ENCODE data around the gene PLCB1. TPM values are rescaled to one million over a fixed set of nuclear protein-coding genes. Genes with fewer than 3 reads are reported as not detected.
"Not testable (repeated sequence)": the region's sequence is repeated elsewhere in the genome, so short reads cannot be mapped to it uniquely, and the experiment has no call there.

The PLCB1 gene
- total RNA-seq, 1 donor: 14.6 TPM

GRCh38 chr20:8369311-8369710 is 237.2 kb downstream of the PLCB1 start:
- no peaks in the 10 kb centered on the region for H3K27me3 ChIP-seq (ENCODE audit: insufficient read depth, low read length)
- peaks cover 18% of the 10 kb centered on the region for H3K4me1 ChIP-seq (ENCODE audit: insufficient read depth, low read length)
- H3K9me3 ChIP-seq (ENCODE audit: low read depth, low read length): no peaks in the 10 kb centered on the region
- H3K4me3 ChIP-seq (ENCODE audit: low read length): no peak overlapping the region

DNA sequence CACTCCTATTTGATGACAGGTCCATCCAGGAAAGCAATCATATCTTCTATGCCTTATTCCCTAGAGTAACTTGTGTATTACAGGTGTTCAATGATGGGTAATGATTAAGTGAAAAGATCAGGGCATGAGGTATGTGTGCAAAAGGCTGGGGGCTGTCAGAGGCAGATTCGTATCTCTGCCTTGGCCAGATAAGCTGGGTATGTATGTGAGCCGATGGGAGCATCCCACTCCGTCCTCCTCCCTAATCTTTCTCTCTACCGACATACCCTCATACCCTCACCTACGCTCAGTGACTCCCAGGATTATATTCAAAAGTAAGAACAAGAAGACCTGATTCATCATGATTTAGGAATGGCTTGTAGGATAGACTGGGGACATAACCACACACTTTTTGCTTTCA is 238.7 kb downstream of the PLCB1 start:
- H3K4me1 ChIP-seq (ENCODE audit: insufficient read depth, low read length): peaks cover 18% of the 10 kb centered on the region
- no peak overlapping the region for H3K4me3 ChIP-seq (ENCODE audit: low read length)
- no peaks in the 10 kb centered on the region for H3K27me3 ChIP-seq (ENCODE audit: insufficient read depth, low read length)
- no peaks in the 10 kb centered on the region for H3K9me3 ChIP-seq (ENCODE audit: low read depth, low read length)

- Histone ChIP-seq H3K27me3 (ENCODE audit: insufficient read depth, low read length) (no peaks in the 10 kb centered on the region), H3K4me1 (ENCODE audit: insufficient read depth, low read length) (peaks cover 16% of the 10 kb centered on the region), H3K9me3 (ENCODE audit: low read depth, low read length) (no peaks in the 10 kb centered on the region), H3K4me3 (ENCODE audit: low read length) (no peak overlapping the region)
Observed at GRCh38 chr20:8372824-8373380, 240.8 kb downstream of the PLCB1 start.

GRCh38 chr20:8373579-8373978 is 241.5 kb downstream of the PLCB1 start:
- Histone ChIP-seq H3K4me3 (ENCODE audit: low read length) (no peak overlapping the region), H3K27me3 (ENCODE audit: insufficient read depth, low read length) (no peaks in the 10 kb centered on the region), H3K4me1 (ENCODE audit: insufficient read depth, low read length) (peaks cover 11% of the 10 kb centered on the region), H3K9me3 (ENCODE audit: low read depth, low read length) (no peaks in the 10 kb centered on the region)

- Histone ChIP-seq H3K9me3 (ENCODE audit: low read depth, low read length) (no peaks in the 10 kb centered on the region), H3K4me3 (ENCODE audit: low read length) (no peak overlapping the region), H3K27me3 (ENCODE audit: insufficient read depth, low read length) (no peaks in the 10 kb centered on the region), H3K4me1 (ENCODE audit: insufficient read depth, low read length) (peaks cover 7% of the 10 kb centered on the region)
Observed at GRCh38 chr20:8375898-8376297, 243.8 kb downstream of the PLCB1 start.

GRCh38 chr20:8376940-8377339 is 244.9 kb downstream of the PLCB1 start:
- Histone ChIP-seq H3K9me3 (ENCODE audit: low read depth, low read length) (no peaks in the 10 kb centered on the region), H3K4me1 (ENCODE audit: insufficient read depth, low read length) (peaks cover 7% of the 10 kb centered on the region), H3K4me3 (ENCODE audit: low read length) (no peak overlapping the region), H3K27me3 (ENCODE audit: insufficient read depth, low read length) (no peaks in the 10 kb centered on the region)

DNA sequence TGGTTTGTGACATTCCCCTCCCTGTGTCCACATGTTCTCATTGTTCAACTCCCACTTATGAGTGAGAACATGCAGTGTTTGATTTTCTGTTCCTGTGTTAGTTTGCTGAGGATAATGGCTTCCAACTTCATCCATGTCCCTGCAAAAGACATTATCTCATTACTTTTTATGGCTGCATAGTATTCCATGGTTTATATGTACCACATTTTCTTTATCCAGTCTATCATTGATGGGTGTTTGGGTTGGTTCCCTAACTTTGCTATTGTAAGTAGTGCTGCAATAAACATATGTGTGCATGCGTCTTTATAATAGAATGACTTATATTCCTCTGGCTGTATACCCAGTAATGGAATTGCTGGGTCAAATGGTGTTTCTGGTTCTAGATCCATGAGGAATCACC is 247.1 kb downstream of the PLCB1 start:
- not testable (repeated sequence) for H3K4me3 ChIP-seq (ENCODE audit: low read length); H3K9me3 ChIP-seq (ENCODE audit: low read depth, low read length); H3K4me1 ChIP-seq (ENCODE audit: insufficient read depth, low read length); H3K27me3 ChIP-seq (ENCODE audit: insufficient read depth, low read length)

GRCh38 chr20:8385247-8385646 is 253.2 kb downstream of the PLCB1 start:
- Histone ChIP-seq H3K4me3 (ENCODE audit: low read length) (no peak overlapping the region), H3K27me3 (ENCODE audit: insufficient read depth, low read length) (no peaks in the 10 kb centered on the region), H3K9me3 (ENCODE audit: low read depth, low read length) (no peaks in the 10 kb centered on the region), H3K4me1 (ENCODE audit: insufficient read depth, low read length) (peaks cover 7% of the 10 kb centered on the region)

DNA sequence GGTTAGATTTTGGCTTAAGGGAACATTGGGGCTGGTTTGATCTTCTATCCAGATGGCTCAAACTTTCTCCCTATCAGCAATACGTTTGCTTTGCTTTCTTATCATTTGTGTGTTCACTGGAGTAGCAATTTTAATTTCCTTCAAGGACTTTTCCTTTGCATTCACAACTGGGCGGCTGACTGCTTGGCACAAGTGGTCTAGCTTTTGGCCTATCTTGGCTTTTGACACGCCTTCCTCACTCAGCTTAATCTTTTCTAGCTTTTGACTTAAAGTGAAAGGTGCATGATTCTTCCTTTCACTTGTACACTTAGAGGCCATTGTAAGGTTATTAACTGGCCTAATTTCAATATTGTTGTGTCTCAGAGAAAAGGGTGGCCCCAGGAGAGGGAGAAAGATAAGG is 254.9 kb downstream of the PLCB1 start:
- Histone ChIP-seq H3K9me3 (ENCODE audit: low read depth, low read length) (no peaks in the 10 kb centered on the region), H3K4me3 (ENCODE audit: low read length) (no peak overlapping the region), H3K4me1 (ENCODE audit: insufficient read depth, low read length) (peaks cover 16% of the 10 kb centered on the region), H3K27me3 (ENCODE audit: insufficient read depth, low read length) (no peaks in the 10 kb centered on the region)

DNA sequence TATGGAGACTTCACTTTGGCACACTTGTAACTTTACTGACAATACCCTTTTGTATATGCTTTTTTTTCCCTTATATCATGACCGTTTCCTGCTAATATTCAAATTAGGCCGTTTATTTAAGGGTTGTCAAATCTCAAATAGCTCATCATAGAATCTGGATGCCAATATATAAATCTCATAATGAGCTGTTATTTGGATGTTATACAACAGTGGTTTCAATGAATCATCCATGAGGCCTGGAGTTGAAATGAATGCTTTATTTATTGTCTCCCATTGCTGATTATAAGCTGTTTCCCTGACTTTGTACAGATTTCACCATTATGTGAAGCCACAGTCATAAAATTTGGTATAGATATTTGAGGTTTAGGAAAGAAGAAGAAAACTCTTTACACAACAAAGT is 256.1 kb downstream of the PLCB1 start:
- Histone ChIP-seq H3K4me3 (ENCODE audit: low read length) (no peak overlapping the region), H3K9me3 (ENCODE audit: low read depth, low read length) (no peaks in the 10 kb centered on the region), H3K27me3 (ENCODE audit: insufficient read depth, low read length) (no peaks in the 10 kb centered on the region)

DNA sequence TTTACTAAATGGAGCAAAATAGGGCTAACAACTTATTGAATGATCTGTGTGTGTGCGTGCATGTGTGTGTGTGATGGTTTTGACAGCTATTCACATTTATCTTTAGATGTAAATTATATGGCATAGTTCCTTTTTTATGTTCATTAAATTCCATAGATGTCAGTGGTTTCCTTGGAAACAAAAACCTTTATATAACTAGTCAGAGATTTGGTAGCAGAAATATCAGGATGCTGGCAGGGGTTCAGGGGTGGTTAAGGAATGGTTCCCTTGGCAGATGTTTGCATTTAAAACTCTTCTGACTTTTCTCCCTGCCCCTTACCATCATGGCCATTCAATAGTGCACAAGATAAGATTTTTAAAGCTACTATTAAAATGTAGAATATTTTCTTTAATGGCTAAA is 256.6 kb downstream of the PLCB1 start:
- H3K4me3 ChIP-seq (ENCODE audit: low read length): no peak overlapping the region
- no peaks in the 10 kb centered on the region for H3K9me3 ChIP-seq (ENCODE audit: low read depth, low read length)
- H3K4me1 ChIP-seq (ENCODE audit: insufficient read depth, low read length): peaks cover 26% of the 10 kb centered on the region
- no peaks in the 10 kb centered on the region for H3K27me3 ChIP-seq (ENCODE audit: insufficient read depth, low read length)

More for the DNA sequence above, 256.1 kb downstream of the PLCB1 start:
- peaks cover 21% of the 10 kb centered on the region for H3K4me1 ChIP-seq (ENCODE audit: insufficient read depth, low read length)

- Histone ChIP-seq H3K4me3 (ENCODE audit: low read length) (no peak overlapping the region), H3K9me3 (ENCODE audit: low read depth, low read length) (no peaks in the 10 kb centered on the region), H3K4me1 (ENCODE audit: insufficient read depth, low read length) (peaks cover 30% of the 10 kb centered on the region), H3K27me3 (ENCODE audit: insufficient read depth, low read length) (no peaks in the 10 kb centered on the region)
Observed at GRCh38 chr20:8389381-8390036, 257.4 kb downstream of the PLCB1 start.

GRCh38 chr20:8390037-8390433 is 258.0 kb downstream of the PLCB1 start:
- peaks cover 30% of the 10 kb centered on the region for H3K4me1 ChIP-seq (ENCODE audit: insufficient read depth, low read length)
- no peak overlapping the region for H3K4me3 ChIP-seq (ENCODE audit: low read length)
- no peaks in the 10 kb centered on the region for H3K9me3 ChIP-seq (ENCODE audit: low read depth, low read length)
- no peaks in the 10 kb centered on the region for H3K27me3 ChIP-seq (ENCODE audit: insufficient read depth, low read length)

DNA sequence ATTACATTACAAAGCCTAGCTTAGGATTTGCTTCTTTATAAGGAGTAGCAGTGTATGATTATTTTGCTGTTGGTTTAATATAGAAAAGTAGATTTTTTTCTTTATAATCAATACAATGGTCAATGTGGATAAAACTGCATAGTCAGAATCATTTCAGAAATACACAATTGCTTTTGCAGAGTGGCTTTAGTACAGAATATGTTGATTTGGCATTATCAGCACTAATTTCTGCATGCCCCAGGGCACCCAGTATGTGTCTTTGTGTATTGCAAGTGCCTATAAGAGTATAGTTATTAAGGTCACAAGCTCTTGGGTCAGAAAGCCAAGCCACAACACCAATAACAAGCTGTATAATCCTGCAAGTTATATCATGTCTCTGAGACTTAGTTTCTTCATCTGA is 258.4 kb downstream of the PLCB1 start:
- Histone ChIP-seq H3K27me3 (ENCODE audit: insufficient read depth, low read length) (no peaks in the 10 kb centered on the region), H3K9me3 (ENCODE audit: low read depth, low read length) (no peaks in the 10 kb centered on the region), H3K4me3 (ENCODE audit: low read length) (no peak overlapping the region), H3K4me1 (ENCODE audit: insufficient read depth, low read length) (peaks cover 30% of the 10 kb centered on the region)

DNA sequence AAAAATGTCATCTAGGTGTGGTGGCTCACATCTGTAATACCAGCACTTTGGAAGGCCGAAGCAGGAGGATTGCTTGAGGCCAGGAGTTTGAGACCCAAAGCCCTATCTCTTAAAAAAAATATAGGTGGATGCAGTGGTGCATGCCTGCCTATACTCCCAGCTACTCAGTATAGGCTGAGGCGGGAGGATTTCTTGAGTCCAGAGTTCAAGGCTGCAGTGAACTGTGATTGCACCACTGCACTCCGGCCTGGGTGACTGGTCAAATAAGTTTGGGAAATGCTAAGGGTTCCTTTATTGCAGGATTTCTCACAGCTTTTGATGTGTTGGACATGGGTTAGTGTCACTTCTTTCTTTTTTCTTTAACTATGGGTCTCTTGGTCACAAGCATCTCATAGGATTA is 261.3 kb downstream of the PLCB1 start:
- H3K4me3 ChIP-seq (ENCODE audit: low read length): no peak overlapping the region
- H3K9me3 ChIP-seq (ENCODE audit: low read depth, low read length): no peaks in the 10 kb centered on the region
- no peaks in the 10 kb centered on the region for H3K27me3 ChIP-seq (ENCODE audit: insufficient read depth, low read length)
- peaks cover 37% of the 10 kb centered on the region for H3K4me1 ChIP-seq (ENCODE audit: insufficient read depth, low read length)

DNA sequence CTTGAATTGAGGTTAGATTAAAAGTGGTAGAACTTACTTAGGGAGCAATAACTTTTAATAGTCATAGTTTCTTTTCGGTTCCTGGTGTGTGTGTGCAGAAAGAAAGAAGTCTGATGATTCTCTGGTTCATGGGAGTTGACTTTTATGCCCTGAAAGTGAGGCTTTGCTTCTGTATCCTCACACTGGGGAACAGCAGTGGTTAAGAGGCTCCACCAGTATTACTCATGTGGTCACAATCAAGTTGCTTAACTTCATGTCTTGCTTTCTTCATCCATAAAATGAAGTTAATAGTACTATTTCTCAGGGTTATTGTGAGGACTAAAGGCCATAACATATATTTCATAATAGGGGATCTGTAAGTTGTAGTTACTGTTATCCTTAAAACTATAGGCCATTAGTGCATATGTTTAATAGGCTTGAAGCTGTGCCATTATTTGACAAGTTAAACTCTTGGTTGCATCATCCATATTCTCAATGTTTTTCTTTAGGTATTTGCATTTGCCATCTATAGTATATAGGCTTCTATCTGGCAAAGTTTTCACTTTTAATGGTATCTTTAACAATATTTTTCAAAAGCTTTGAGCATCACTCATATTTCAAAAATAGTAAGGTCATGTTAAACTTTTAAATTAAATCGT is 262.4 kb downstream of the PLCB1 start:
- no peaks in the 10 kb centered on the region for H3K27me3 ChIP-seq (ENCODE audit: insufficient read depth, low read length)
- H3K4me3 ChIP-seq (ENCODE audit: low read length): no peak overlapping the region
- no peaks in the 10 kb centered on the region for H3K9me3 ChIP-seq (ENCODE audit: low read depth, low read length)
- peaks cover 39% of the 10 kb centered on the region for H3K4me1 ChIP-seq (ENCODE audit: insufficient read depth, low read length)

All from mononuclear cell (primary cell).